ENCODE data around the gene AGPS. TPM values are rescaled to one million over a fixed set of nuclear protein-coding genes. Genes with fewer than 3 reads are reported as not detected.

The AGPS gene
- total and polyA plus RNA-seq, 9 of the 15 experiments (the other 6 are each of a cell fraction or from before 2014, with no cell fraction given): 15.5 to 211 (median 63.1) TPM

GRCh38 chr2:177379354-177379753 lies 13.2 kb upstream of the AGPS start (continued):
- no peak for TF ChIP-seq JUNB (CRISPR knock-in tag; conservative IDR thresholded peaks at IDR 0.05)

- CTCF ChIA-PET (ENCODE audit: low intra/inter-chr PET ratio): no interaction called here
- Histone ChIP-seq H3K4me2 (ENCODE audit: insufficient read depth, low read length) (no peak overlapping the region), H3K36me3 (ENCODE audit: control insufficient read depth, insufficient read depth, low read length) (peaks cover 23% of the 10 kb centered on the region), H4K20me1 (replicated peaks; ENCODE audit: control insufficient read depth, insufficient read depth, low read length) (no peaks in the 10 kb centered on the region), H3K4me3 (no peak overlapping the region), H3K79me2 (ENCODE audit: control insufficient read depth, insufficient read depth, low read length) (0 out of 3 replicates have a peak, but pooled peaks cover 7% of the 10 kb centered on the region), H2AFZ (ENCODE audit: low read depth, low read length) (no peak overlapping the region), H3K27ac (ENCODE audit: extremely low read depth, low read depth, low read length) (no peak overlapping the region), H3K9ac (ENCODE audit: insufficient read depth in 1 of 2, low read depth in 2 of 2, low read length in 2 of 2) (no peak overlapping the region), H3K9me3 (replicated peaks; ENCODE audit: control insufficient read depth, insufficient read depth, low read depth, low read length) (no peaks in the 10 kb centered on the region; the same call in 1 of the 2 replicates), H3K9me1 (ENCODE audit: control insufficient read depth, insufficient read depth, low read length) (no peaks in the 10 kb centered on the region), H3K27me3 (ENCODE audit: control insufficient read depth in 2 of 2, insufficient read depth in 2 of 2, low read length in 2 of 2) (no peaks in the 10 kb centered on the region), H3K4me1 (replicated peaks in 1 of 2; ENCODE audit: control insufficient read depth in 2 of 2, insufficient read depth in 2 of 2, low read length in 2 of 2) (no peaks in the 10 kb centered on the region)
- DNase-seq (ENCODE audit: extremely low read depth in 1 of 4, low spot score in 3 of 4) (no peak), FAIRE-seq (no peak), ATAC-seq (no peak)
- no TSS peak for BruUV-seq (replicated peaks)
- in situ Hi-C loops (cut with MboI) (no loop called here), intact Hi-C loops (cut with micrococcal nuclease) (no loop called here)
- 87% methylated on average over 3 of the region's 3 CpGs for WGBS (ENCODE audit: insufficient coverage, low coverage, missing lambda C conversion rate)
- POLR2A ChIA-PET: interaction anchor here (0.7 to 4.3 kb wide), 5 partner anchors 12 to 271 kb away, joined by 3 to 43 read pairs (median 3); partner anchors contain the start of gene AGPS
- TF ChIP-seq MAFK (IDR thresholded peaks at IDR 0.05; ENCODE audit: low read length) (no peak), ZNF311 (CRISPR knock-in tag; IDR thresholded peaks at IDR 0.05) (no peak), ZNF3 (CRISPR knock-in tag; IDR thresholded peaks at IDR 0.05) (no peak), SRSF1 (IDR thresholded peaks at IDR 0.05; ENCODE audit: low read depth, low read length) (no peak), CLOCK (CRISPR knock-in tag; IDR thresholded peaks at IDR 0.05; ENCODE audit: borderline replicate concordance) (no peak), ARID2 (IDR thresholded peaks at IDR 0.05) (no peak), ARHGAP35 (IDR thresholded peaks at IDR 0.05; ENCODE audit: partially characterized antibody) (no peak), RBFOX2 (IDR thresholded peaks at IDR 0.05; ENCODE audit: low read depth, low read length) (no peak), CEBPZ (IDR thresholded peaks at IDR 0.05; ENCODE audit: borderline replicate concordance, low read depth, low read length) (no peak), HDAC3 (IDR thresholded peaks at IDR 0.05; ENCODE audit: borderline replicate concordance, partially characterized antibody) (no peak), MITF (IDR thresholded peaks at IDR 0.05) (no peak), MTA2 (IDR thresholded peaks at IDR 0.05; ENCODE audit: low read depth) (no peak)
Measured at GRCh38 chr2:177380181-177380580, 12.4 kb upstream of the AGPS start.
